22Rv1 (cell line): ENCODE measurements around the gene SOX1.

Experiments
- ZFX ChIP-seq: fragments of 450-650 bp; IDR thresholded peaks from 2 replicates; pipeline ENCODE4 v1.6.1; 2017; ENCODE audit warnings: antibody characterized with exemption, borderline replicate concordance
- TF ChIP-seq, protein P1 (sequence below): fragments of 450-650 bp; IDR thresholded peaks from 2 replicates; pipeline ENCODE4 v1.5.1; 2017; ENCODE audit warnings: mild to moderate bottlenecking

DNA sequence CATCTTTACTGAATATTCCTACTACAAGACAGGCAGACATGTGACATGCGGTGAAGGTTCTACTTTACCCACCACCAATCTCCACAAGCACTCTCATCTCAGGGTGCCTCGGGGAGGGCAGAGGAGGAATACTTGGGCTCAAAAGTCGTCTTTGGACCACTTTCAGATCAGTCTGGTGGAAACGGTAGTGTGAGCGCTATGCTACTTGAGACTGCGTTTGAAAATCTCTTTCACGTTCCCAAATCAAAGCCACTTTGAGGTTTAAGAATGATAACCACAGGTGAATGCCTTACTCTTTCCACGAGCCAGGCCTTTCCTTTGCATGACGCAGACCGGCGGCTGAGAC is 1.5 kb upstream of the SOX1 start:
- TF ChIP-seq, protein P1, sequence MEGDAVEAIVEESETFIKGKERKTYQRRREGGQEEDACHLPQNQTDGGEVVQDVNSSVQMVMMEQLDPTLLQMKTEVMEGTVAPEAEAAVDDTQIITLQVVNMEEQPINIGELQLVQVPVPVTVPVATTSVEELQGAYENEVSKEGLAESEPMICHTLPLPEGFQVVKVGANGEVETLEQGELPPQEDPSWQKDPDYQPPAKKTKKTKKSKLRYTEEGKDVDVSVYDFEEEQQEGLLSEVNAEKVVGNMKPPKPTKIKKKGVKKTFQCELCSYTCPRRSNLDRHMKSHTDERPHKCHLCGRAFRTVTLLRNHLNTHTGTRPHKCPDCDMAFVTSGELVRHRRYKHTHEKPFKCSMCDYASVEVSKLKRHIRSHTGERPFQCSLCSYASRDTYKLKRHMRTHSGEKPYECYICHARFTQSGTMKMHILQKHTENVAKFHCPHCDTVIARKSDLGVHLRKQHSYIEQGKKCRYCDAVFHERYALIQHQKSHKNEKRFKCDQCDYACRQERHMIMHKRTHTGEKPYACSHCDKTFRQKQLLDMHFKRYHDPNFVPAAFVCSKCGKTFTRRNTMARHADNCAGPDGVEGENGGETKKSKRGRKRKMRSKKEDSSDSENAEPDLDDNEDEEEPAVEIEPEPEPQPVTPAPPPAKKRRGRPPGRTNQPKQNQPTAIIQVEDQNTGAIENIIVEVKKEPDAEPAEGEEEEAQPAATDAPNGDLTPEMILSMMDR: no peak
- TF ChIP-seq ZFX: no peak
